Thyroid gland (tissue), 4 donors: Measurements from ENCODE around the gene TRPM4. TPM values are rescaled to one million over a fixed set of nuclear protein-coding genes. Genes with fewer than 3 reads are reported as not detected.
"Not testable (repeated sequence)": the region's sequence is repeated elsewhere in the genome, so short reads cannot be mapped to it uniquely, and the experiment has no call there.

ENCODE experiments used
- DNase-seq, 2 donors: peaks; one replicate each; pipeline ENCODE4 v3.0.0-alpha.2; 2019
- H3K27ac ChIP-seq, 3 donors: fragments of 200-600 bp; sonication (generic); 1 replicate in 2 of 3; 2 replicates in 1 of 3; pipeline ENCODE4 v1.5.1; 2016 to 2019; ENCODE audit warnings: mild to moderate bottlenecking in 1 of 3, moderate library complexity in 1 of 3
- H3K27me3 ChIP-seq: fragments of 200-600 bp; sonication (generic); one replicate; pipeline ENCODE4 v1.5.1; 2019
- H3K36me3 ChIP-seq, 2 donors: fragments of 200-600 bp; sonication (generic); one replicate each; pipeline ENCODE4 v1.5.1; 2016 to 2019
- H3K4me1 ChIP-seq, 2 donors: fragments of 200-600 bp; sonication (generic); one replicate each; pipeline ENCODE4 v1.5.1; 2017 to 2019
- H3K4me3 ChIP-seq, 3 donors: fragments of 200-600 bp; sonication (generic); replicated peaks in 1 of 3; 1 replicate in 2 of 3; 2 replicates in 1 of 3; pipeline ENCODE4 v1.5.1; 2016; ENCODE audit warnings: mild to moderate bottlenecking in 1 of 3
- H3K9me3 ChIP-seq: fragments of 200-600 bp; sonication (generic); one replicate; pipeline ENCODE4 v1.5.1; 2017
- CTCF ChIP-seq, 6 experiments: fragments of 200-600 bp in 3 of 6; fragments of 450-650 bp in 3 of 6; sonication (generic) in 3 of 6; IDR thresholded peaks; one replicate each; pipeline ENCODE4 v1.5.1; 2016 to 2019; ENCODE audit warnings: antibody characterized with exemption in 6 of 6, mild to moderate bottlenecking in 2 of 6, inconsistent platforms in 1 of 6, moderate library complexity in 1 of 6
- POLR2A ChIP-seq, 2 donors: fragments of 450-650 bp; IDR thresholded peaks; one replicate each; pipeline ENCODE4 v1.6.1; 2017; ENCODE audit warnings: antibody characterized with exemption in 2 of 2, mild to moderate bottlenecking in 2 of 2, moderate library complexity in 1 of 2
- WGBS, 2 donors: methylation state at CpG; one replicate each; pipeline ENCODE4 v1.1.5; 2017; 5-methylcytosine and 5-hydroxymethylcytosine counted together
- intact Hi-C: fragments of 100-400 bp; cut with DNase I; formaldehyde crosslinking; loops from one replicate; pipeline ENCODE4 v1.15.1; 2023
- total RNA-seq, 4 donors: library from RNA; depleted of rRNA; stranded (reverse); fragments of >200 nt; gene quantifications; one replicate each; pipeline ENCODE4 v1.2.3, GENCODE V29; 2016

TRPM4 gene
- total RNA-seq, 4 donors from 2014 or later, result 18.4 to 36.4 (median 26.1) TPM

GRCh38 chr19:49145573-49146407 lies 11.8 kb upstream of the TRPM4 start:
- peak; percentile 76 to 77 for DNase-seq
- WGBS, 2 donors, result 7 to 9% methylated on average over 21 to 26 of the region's 30 CpGs
- H3K9me3 ChIP-seq, result no peaks in the 10 kb centered on the region
- intact Hi-C loops, result loop anchor here (5.0 kb wide), 1 partner anchor 48 kb away; no protein-coding TSS in a partner anchor
- no peak overlapping the region for H3K27ac ChIP-seq
- no peaks in the 10 kb centered on the region for H3K27me3 ChIP-seq
- TF ChIP-seq POLR2A (IDR thresholded peaks at IDR 0.05) (no peak), CTCF (IDR thresholded peaks at IDR 0.05) (peak; percentile 63 to 93 (median 75))
- H3K4me3 ChIP-seq, result no peak overlapping the region
- H3K36me3 ChIP-seq, result no peaks in the 10 kb centered on the region
- H3K4me1 ChIP-seq, result peaks cover 19 to 35% of the 10 kb centered on the region in 2 donors

GRCh38 chr19:49146408-49146770 lies 11.2 kb upstream of the TRPM4 start:
- DNase-seq, result peak; percentile 41 to 50
- peaks cover 22 to 41% of the 10 kb centered on the region in 2 donors for H3K4me1 ChIP-seq
- not testable (repeated sequence) for H3K4me3 ChIP-seq, H3K27me3 ChIP-seq, H3K27ac ChIP-seq, H3K9me3 ChIP-seq, H3K36me3 ChIP-seq
- intact Hi-C loops, result loop anchor here (5.0 kb wide), 1 partner anchor 49 kb away; no protein-coding TSS in a partner anchor
- WGBS, 2 donors, result 19 to 24% methylated on average over 6 to 7 of the region's 7 CpGs

- WGBS, 2 donors, result 71 to 79% methylated on average over 8 to 11 of the region's 11 CpGs
- H3K4me1 ChIP-seq, result peaks cover 23 to 38% of the 10 kb centered on the region in 2 donors
- TF ChIP-seq POLR2A (IDR thresholded peaks at IDR 0.05) (no peak), CTCF (IDR thresholded peaks at IDR 0.05) (no peak)
- H3K4me3 ChIP-seq, result peak overlapping the region in 1 of 3 donors; percentile 13
- no peaks in the 10 kb centered on the region for H3K9me3 ChIP-seq
- no peaks in the 10 kb centered on the region for H3K36me3 ChIP-seq
- no peak for DNase-seq
- intact Hi-C loops, result loop anchor here (5.0 kb wide), 1 partner anchor 51 kb away; no protein-coding TSS in a partner anchor
- H3K27me3 ChIP-seq, result no peaks in the 10 kb centered on the region
- peak overlapping the region in 2 of 3 donors; percentile 25 to 83 for H3K27ac ChIP-seq
Measured at GRCh38 chr19:49148044-49148682, 9.4 kb upstream of the TRPM4 start.

- WGBS, 2 donors, result 1 to 3% methylated on average over 20 to 29 of the region's 49 CpGs
- H3K4me1 ChIP-seq, result peaks cover 23 to 36% of the 10 kb centered on the region in 2 donors
- TF ChIP-seq POLR2A (IDR thresholded peaks at IDR 0.05) (peak in 1 of 2 donors; percentile 81), CTCF (IDR thresholded peaks at IDR 0.05) (no peak)
- H3K9me3 ChIP-seq, result no peaks in the 10 kb centered on the region
- H3K27ac ChIP-seq, result peak overlapping the region; percentile 51 to 84 (median 83)
- intact Hi-C loops, result loop anchor here (5.0 kb wide), 1 partner anchor 52 kb away; no protein-coding TSS in a partner anchor
- peak; percentile 99 to 100 for DNase-seq
- H3K36me3 ChIP-seq, result no peaks in the 10 kb centered on the region
- no peaks in the 10 kb centered on the region for H3K27me3 ChIP-seq
- peak overlapping the region; percentile 27 to 60 (median 49) for H3K4me3 ChIP-seq
Measured at GRCh38 chr19:49148784-49149651, 8.6 kb upstream of the TRPM4 start.

GRCh38 chr19:49149652-49150105 lies 7.9 kb upstream of the TRPM4 start:
- Histone ChIP-seq H3K9me3 (no peaks in the 10 kb centered on the region), H3K4me1 (peaks cover 23 to 36% of the 10 kb centered on the region in 2 donors), H3K27ac (peak overlapping the region; percentile 51 to 84 (median 83)), H3K27me3 (no peaks in the 10 kb centered on the region), H3K36me3 (no peaks in the 10 kb centered on the region), H3K4me3 (peak overlapping the region; percentile 27 to 60 (median 49))
- intact Hi-C loops, result loop anchor here (5.0 kb wide), 3 partner anchors 32 to 52 kb away; partner anchors contain the start of genes C19orf73 and PPFIA3
- no peak for TF ChIP-seq CTCF (IDR thresholded peaks at IDR 0.05)
- TF ChIP-seq POLR2A (IDR thresholded peaks at IDR 0.05), result no peak
- 0 to 1% methylated on average over 20 to 22 of the region's 23 CpGs for WGBS, 2 donors
- DNase-seq, result peak; percentile 72 to 76
